Mucosa of gallbladder (tissue), 1 donor: ENCODE data around the gene RIMBP2. TPM values are rescaled to one million over a fixed set of nuclear protein-coding genes. Genes with fewer than 3 reads are reported as not detected.
"Not testable (repeated sequence)": the region's sequence is repeated elsewhere in the genome, so short reads cannot be mapped to it uniquely, and the experiment has no call there.

Experiments used
- DNase-seq: peaks from one replicate; pipeline ENCODE4 v3.0.0-alpha.2; 2020; ENCODE audit warnings: low spot score
- total RNA-seq: library from RNA; stranded (reverse); gene quantifications from one replicate; pipeline ENCODE4 v1.2.1, GENCODE V29; 2021
- donor health status: DM: no; HTN: no; CAD: no.

RIMBP2 gene
- total RNA-seq, 1 donor from 2014 or later, result 1.3 TPM

GRCh38 chr12:130658145-130658911 lies 57.8 kb downstream of the RIMBP2 start:
- DNase-seq, result no peak

GRCh38 chr12:130656411-130656810 lies 59.7 kb downstream of the RIMBP2 start:
- no peak for DNase-seq

- no peak for DNase-seq
Measured at GRCh38 chr12:130655881-130656280, 60.2 kb downstream of the RIMBP2 start.

GRCh38 chr12:130655010-130655409 lies 61.1 kb downstream of the RIMBP2 start:
- no peak for DNase-seq

- no peak for DNase-seq
Measured at GRCh38 chr12:130651188-130651959, 64.7 kb downstream of the RIMBP2 start.

- no peak for DNase-seq
Measured at GRCh38 chr12:130650131-130650530, 66.0 kb downstream of the RIMBP2 start.

GRCh38 chr12:130649101-130650045 lies 66.7 kb downstream of the RIMBP2 start:
- DNase-seq, result no peak

- no peak for DNase-seq
Measured at GRCh38 chr12:130647814-130648213, 68.3 kb downstream of the RIMBP2 start.

- no peak for DNase-seq
Measured at GRCh38 chr12:130646716-130647370, 69.3 kb downstream of the RIMBP2 start.

GRCh38 chr12:130646191-130646590 lies 69.9 kb downstream of the RIMBP2 start:
- not testable (repeated sequence) for DNase-seq

GRCh38 chr12:130645751-130646150 lies 70.3 kb downstream of the RIMBP2 start:
- DNase-seq, result no peak

GRCh38 chr12:130644566-130644965 lies 71.5 kb downstream of the RIMBP2 start:
- DNase-seq, result no peak

- DNase-seq, result no peak
Measured at GRCh38 chr12:130644146-130644545, 72.0 kb downstream of the RIMBP2 start.

- no peak for DNase-seq
Measured at GRCh38 chr12:130642856-130643255, 73.2 kb downstream of the RIMBP2 start.

- DNase-seq, result no peak
Measured at GRCh38 chr12:130641533-130642184, 74.4 kb downstream of the RIMBP2 start.

GRCh38 chr12:130640901-130641300 lies 75.2 kb downstream of the RIMBP2 start:
- no peak for DNase-seq

GRCh38 chr12:130640496-130640895 lies 75.6 kb downstream of the RIMBP2 start:
- DNase-seq, result no peak

- DNase-seq, result no peak
Measured at GRCh38 chr12:130639476-130640424, 76.3 kb downstream of the RIMBP2 start.

GRCh38 chr12:130636370-130636769 lies 79.7 kb downstream of the RIMBP2 start:
- no peak for DNase-seq

GRCh38 chr12:130634866-130635265 lies 81.2 kb downstream of the RIMBP2 start:
- DNase-seq, result no peak
